Measurements from ENCODE around the gene TMEM109. TPM values are rescaled to one million over a fixed set of nuclear protein-coding genes. Genes with fewer than 3 reads are reported as not detected.
A peak's percentile ranks its signal among the peaks of the same experiment; 100 is the strongest.

Gene TMEM109
- total RNA-seq, 2 experiments from 2014 or later: 106 to 121 TPM

- ATAC-seq: no peak
- DNase-seq: no peak
- Mint-ChIP-seq H3K27ac (peak overlapping the region; percentile 6), H3K4me3 (no peak overlapping the region), H3K27me3 (no peaks in the 10 kb centered on the region), H3K4me1 (peaks cover 3% of the 10 kb centered on the region), H3K36me3 (peaks cover 23% of the 10 kb centered on the region), H3K9me3 (ENCODE audit: low read depth) (no peaks in the 10 kb centered on the region)
- CTCF ChIA-PET: interaction anchor here (0.8 to 8.8 kb wide), 7 partner anchors 10 to 113 kb away, joined by 3 to 426 read pairs (median 26); partner anchors contain the start of gene PRPF19
These were observed 24.1 kb upstream of the TMEM109 start for GRCh38 chr11:60889869-60890311.

DNA sequence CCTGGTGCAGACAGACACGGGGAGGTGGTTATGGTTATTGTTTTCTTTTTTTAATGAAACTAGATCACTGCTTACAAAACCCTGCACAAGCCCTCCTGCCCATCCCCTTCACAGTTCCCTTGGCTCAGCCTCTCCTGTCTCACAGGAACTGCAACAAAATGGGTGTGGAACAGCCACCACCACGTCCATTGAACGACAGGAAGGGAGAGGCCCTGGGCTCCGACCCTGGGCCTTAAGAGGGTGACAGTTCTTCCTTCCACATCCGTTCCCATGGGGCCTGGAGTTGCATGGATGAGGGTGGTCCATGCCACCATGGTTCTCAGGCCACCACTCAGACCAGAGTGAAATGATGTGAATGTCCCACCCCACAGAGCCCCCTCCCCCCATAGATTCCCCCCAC, 23.3 kb upstream of the TMEM109 start:
- Mint-ChIP-seq H3K4me3 (no peak overlapping the region), H3K4me1 (peaks cover 3% of the 10 kb centered on the region), H3K27me3 (no peaks in the 10 kb centered on the region), H3K27ac (no peak overlapping the region), H3K9me3 (ENCODE audit: low read depth) (no peaks in the 10 kb centered on the region), H3K36me3 (peaks cover 31% of the 10 kb centered on the region)
- ATAC-seq: no peak
- CTCF ChIA-PET: interaction anchor here (1.0 to 8.8 kb wide), 4 partner anchors 9 to 114 kb away, joined by 3 to 426 read pairs (median 30); no protein-coding TSS in a partner anchor
- no peak for DNase-seq

DNA sequence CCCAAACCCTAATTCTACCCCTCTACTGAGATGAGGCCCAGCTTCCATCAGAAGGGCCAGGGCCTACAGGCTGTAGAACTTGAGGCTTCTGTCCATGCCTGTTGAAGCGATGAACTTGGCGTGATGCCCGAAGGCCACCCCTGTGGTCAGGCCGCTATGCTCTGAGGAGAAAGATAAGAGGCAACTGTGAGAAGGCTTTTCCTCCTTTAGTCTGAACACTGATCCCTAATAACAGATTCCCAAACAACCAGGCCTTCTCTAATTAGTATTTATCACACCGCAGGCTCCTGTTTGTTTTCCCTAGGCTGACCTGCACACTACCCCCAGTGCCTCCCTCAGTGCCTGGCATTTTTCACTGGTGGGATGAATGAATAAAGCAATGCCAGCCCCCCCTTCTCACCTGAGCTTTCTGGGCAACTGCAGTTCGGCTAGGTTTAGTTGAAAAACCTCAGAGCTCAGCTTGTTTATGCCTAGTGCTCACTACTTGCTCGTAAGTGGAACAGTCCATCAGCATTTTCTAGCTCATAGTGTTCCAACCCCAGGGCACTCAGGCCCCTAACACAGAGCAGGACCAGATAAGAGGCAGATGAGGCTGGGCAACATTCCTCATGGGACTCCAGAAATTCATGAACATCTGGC, 22.7 kb upstream of the TMEM109 start:
- CTCF ChIA-PET: interaction anchor here (0.5 to 8.8 kb wide), 6 partner anchors 8 to 406 kb away, joined by 3 to 426 read pairs (median 8); no protein-coding TSS in a partner anchor
- Mint-ChIP-seq H3K4me1 (peaks cover 3% of the 10 kb centered on the region), H3K27ac (no peak overlapping the region), H3K27me3 (no peaks in the 10 kb centered on the region), H3K9me3 (ENCODE audit: low read depth) (no peaks in the 10 kb centered on the region), H3K4me3 (no peak overlapping the region), H3K36me3 (peaks cover 35% of the 10 kb centered on the region)
- ATAC-seq: no peak
- no peak for DNase-seq

GRCh38 chr11:60895687-60896086, 18.3 kb upstream of the TMEM109 start:
- H3K36me3 Mint-ChIP-seq: peaks cover 59% of the 10 kb centered on the region
- no peaks in the 10 kb centered on the region for H3K9me3 Mint-ChIP-seq (ENCODE audit: low read depth)
- CTCF ChIA-PET: interaction anchor here (1.3 to 13.0 kb wide), 5 partner anchors 8 to 120 kb away, joined by 5 to 230 read pairs (median 8); partner anchors contain the start of genes PRPF19 and TMEM109
- DNase-seq (no peak), ATAC-seq (no peak)
- H3K27ac Mint-ChIP-seq: no peak overlapping the region
- no peaks in the 10 kb centered on the region for H3K4me1 Mint-ChIP-seq
- H3K27me3 Mint-ChIP-seq: no peaks in the 10 kb centered on the region
- no peak overlapping the region for H3K4me3 Mint-ChIP-seq

DNA sequence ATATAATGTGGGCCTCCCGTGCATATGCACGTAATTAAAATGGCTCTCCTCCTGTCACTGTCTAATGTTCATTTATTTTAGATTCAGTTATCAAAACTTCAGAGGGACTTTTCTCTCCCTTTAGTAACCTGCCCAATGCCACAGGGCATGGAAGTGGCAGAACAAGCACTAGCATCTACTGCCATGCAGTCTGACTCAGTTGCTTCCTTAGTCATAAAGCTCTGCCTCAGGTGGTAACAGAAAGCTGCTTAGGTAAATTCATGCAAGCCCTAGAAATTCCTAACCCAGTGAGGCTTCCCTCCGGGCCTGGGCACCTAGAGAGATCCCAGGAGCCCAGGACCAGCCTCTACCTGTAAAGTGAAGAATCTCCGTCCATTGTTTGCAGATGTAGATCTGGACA, 16.5 kb upstream of the TMEM109 start:
- no peak overlapping the region for H3K27ac Mint-ChIP-seq

DNA sequence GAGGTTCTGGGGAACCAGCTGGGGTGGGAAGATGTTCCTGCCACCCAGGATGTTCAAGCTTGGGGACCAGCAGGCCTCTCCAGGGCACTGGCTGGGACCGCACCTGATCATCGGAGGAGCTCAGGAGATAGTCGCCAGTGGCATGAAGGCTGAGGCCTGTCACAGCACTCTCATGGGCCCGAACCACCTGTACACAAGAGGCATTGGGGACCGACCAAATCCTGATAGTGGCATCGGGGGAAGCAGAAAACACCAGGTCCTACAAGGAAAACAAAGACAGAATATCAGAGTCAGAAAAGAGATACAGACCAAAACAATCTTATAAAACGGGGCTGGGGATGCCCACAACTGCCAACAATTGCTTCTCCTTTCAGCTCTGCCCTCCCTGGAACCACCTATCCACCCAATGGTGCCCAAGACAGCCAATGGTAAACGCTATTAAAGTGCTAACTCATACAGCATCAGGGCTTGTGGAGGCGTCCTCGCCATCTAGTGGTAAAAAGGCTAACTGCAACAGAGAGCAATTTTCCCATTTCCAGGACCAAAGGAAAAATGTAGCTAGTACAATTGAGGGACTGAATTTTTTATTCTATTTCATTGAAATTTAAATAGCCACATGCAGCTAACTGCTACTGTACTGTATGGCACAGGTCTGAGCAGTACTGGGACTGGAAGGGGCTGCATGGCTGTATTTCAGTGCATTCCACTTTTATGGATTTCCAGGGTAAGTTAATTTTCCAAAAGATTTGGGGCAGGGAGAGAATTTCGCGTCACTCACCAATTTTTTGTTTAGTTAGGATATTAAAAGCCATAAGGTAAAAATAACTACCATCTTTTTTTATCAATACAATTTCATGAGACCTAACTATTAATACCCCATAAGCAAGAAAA, 14.7 kb upstream of the TMEM109 start:
- Mint-ChIP-seq H3K9me3 (ENCODE audit: low read depth) (no peaks in the 10 kb centered on the region), H3K36me3 (peaks cover 61% of the 10 kb centered on the region), H3K4me1 (peaks cover 13% of the 10 kb centered on the region), H3K4me3 (no peak overlapping the region), H3K27ac (peak overlapping the region; percentile 33), H3K27me3 (no peaks in the 10 kb centered on the region)
- CTCF ChIA-PET: interaction anchor here (0.7 to 13.0 kb wide), 21 partner anchors 8 to 487 kb away, joined by 3 to 230 read pairs (median 4); partner anchors contain the start of genes TMEM109 and ZP1
- ATAC-seq: peak; percentile 76
- no peak for DNase-seq

More for the DNA sequence above, 16.5 kb upstream of the TMEM109 start:
- Mint-ChIP-seq H3K4me1 (no peaks in the 10 kb centered on the region), H3K4me3 (no peak overlapping the region), H3K27me3 (no peaks in the 10 kb centered on the region), H3K9me3 (ENCODE audit: low read depth) (no peaks in the 10 kb centered on the region), H3K36me3 (peaks cover 59% of the 10 kb centered on the region)
- ATAC-seq (no peak), DNase-seq (no peak)
- CTCF ChIA-PET: interaction anchor here (1.0 to 13.0 kb wide), 4 partner anchors 10 to 64 kb away, joined by 3 to 230 read pairs (median 24); partner anchors contain the start of gene TMEM109

- DNase-seq: no peak
These were observed 14.0 kb upstream of the TMEM109 start for GRCh38 chr11:60899977-60900376.

DNA sequence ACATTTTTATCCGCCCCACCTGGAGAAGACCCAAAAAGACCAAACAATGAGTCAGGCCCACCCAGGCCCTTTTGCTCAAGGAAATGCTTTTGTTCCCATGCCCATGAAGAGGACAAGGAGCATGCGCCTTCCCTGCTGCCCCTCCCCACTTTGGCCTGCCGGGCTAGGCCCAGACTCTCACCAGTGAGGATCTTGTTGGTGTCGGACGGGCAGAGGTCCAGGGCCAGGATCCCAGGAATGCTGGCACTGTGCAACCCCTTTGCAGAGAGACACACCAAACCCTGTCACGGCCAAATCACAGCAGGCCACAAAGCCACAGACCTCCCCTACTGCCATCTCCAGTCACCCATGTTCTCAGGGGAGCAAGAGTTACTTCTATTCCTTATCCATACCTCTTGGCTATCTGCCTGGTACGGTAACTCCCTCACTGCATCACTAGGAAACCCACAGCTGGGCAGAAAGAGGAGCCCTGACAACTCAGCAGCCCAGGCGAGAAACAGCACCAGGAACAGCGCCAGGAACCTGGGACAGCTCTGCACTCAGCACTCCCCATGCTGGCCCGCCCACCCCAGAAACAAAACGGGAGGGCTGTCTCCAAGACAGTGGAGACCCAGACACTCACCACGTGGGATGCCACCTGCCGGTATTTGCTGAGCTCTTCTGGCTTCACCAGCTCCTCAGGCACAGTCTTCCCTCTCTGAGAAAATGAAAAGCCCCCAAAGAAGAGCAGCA, 13.1 kb upstream of the TMEM109 start:
- CTCF ChIA-PET: interaction anchor here (1.2 to 13.0 kb wide), 9 partner anchors 11 to 129 kb away, joined by 3 to 230 read pairs (median 7); partner anchors contain the start of gene TMEM109
- Mint-ChIP-seq H3K36me3 (peaks cover 51% of the 10 kb centered on the region), H3K27me3 (no peaks in the 10 kb centered on the region), H3K4me3 (no peak overlapping the region), H3K9me3 (ENCODE audit: low read depth) (no peaks in the 10 kb centered on the region), H3K4me1 (peaks cover 25% of the 10 kb centered on the region), H3K27ac (no peak overlapping the region)
- no peak for DNase-seq
- no peak for ATAC-seq

More at GRCh38 chr11:60899977-60900376, 14.0 kb upstream of the TMEM109 start:
- Mint-ChIP-seq H3K27ac (no peak overlapping the region), H3K9me3 (ENCODE audit: low read depth) (no peaks in the 10 kb centered on the region), H3K36me3 (peaks cover 58% of the 10 kb centered on the region), H3K4me3 (no peak overlapping the region), H3K4me1 (peaks cover 18% of the 10 kb centered on the region), H3K27me3 (no peaks in the 10 kb centered on the region)
- no peak for ATAC-seq
- CTCF ChIA-PET: interaction anchor here (1.0 to 13.0 kb wide), 17 partner anchors 8 to 428 kb away, joined by 3 to 230 read pairs (median 4); partner anchors contain the start of genes TMEM109 and ZP1

GRCh38 chr11:60902625-60903024, 11.3 kb upstream of the TMEM109 start:
- peaks cover 37% of the 10 kb centered on the region for H3K36me3 Mint-ChIP-seq
- CTCF ChIA-PET: interaction anchor here (4.0 to 13.0 kb wide), 4 partner anchors 11 to 69 kb away, joined by 26 to 230 read pairs (median 32); partner anchors contain the start of gene TMEM109
- no peaks in the 10 kb centered on the region for H3K9me3 Mint-ChIP-seq (ENCODE audit: low read depth)
- H3K27me3 Mint-ChIP-seq: no peaks in the 10 kb centered on the region
- no peak overlapping the region for H3K4me3 Mint-ChIP-seq
- H3K27ac Mint-ChIP-seq: no peak overlapping the region
- DNase-seq: no peak
- ATAC-seq: no peak
- peaks cover 33% of the 10 kb centered on the region for H3K4me1 Mint-ChIP-seq

GRCh38 chr11:60905047-60905446, 8.9 kb upstream of the TMEM109 start:
- Mint-ChIP-seq H3K4me1 (peaks cover 33% of the 10 kb centered on the region), H3K27me3 (peaks cover 11% of the 10 kb centered on the region), H3K36me3 (peaks cover 23% of the 10 kb centered on the region), H3K9me3 (ENCODE audit: low read depth) (no peaks in the 10 kb centered on the region), H3K4me3 (peak overlapping the region; percentile 78), H3K27ac (peak overlapping the region; percentile 92)
- no peak for DNase-seq
- ATAC-seq: no peak
- CTCF ChIA-PET: interaction anchor here (1.3 to 13.0 kb wide), 9 partner anchors 9 to 71 kb away, joined by 3 to 230 read pairs (median 6); partner anchors contain the start of gene TMEM109

DNA sequence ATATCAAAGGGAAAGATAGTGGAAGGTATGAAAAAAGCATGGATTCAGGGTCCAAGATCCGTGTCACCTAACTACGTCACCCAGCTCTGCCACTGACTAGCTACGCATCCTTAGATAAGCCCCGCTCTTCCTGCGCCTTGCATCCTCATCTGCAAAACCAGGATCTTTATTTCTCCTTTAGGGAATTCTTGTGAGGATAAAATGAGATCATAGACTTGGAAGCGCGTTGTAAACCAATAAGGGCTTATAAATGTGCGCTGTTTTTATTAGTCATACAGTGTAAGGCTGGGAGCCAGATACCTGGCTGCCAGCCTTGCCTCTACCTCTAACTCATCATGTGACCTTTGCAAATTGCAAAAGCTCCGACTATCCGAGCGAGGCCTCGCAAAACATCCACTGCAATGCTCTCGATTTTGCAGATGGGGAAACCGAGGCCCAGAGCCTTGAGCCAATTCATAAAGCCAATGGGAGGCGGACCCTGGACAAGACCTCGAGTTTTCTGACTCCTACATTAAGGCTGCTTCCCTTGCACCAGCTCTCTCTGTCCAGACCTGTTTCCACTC, 8.3 kb upstream of the TMEM109 start:
- DNase-seq (no peak), ATAC-seq (no peak)
- Mint-ChIP-seq H3K4me1 (peaks cover 33% of the 10 kb centered on the region), H3K4me3 (peak overlapping the region; percentile 78), H3K27ac (peak overlapping the region; percentile 92), H3K27me3 (peaks cover 11% of the 10 kb centered on the region), H3K9me3 (ENCODE audit: low read depth) (no peaks in the 10 kb centered on the region), H3K36me3 (peaks cover 19% of the 10 kb centered on the region)
- CTCF ChIA-PET: interaction anchor here (0.6 to 13.0 kb wide), 11 partner anchors 8 to 155 kb away, joined by 3 to 230 read pairs (median 4); partner anchors contain the start of gene TMEM109
